DOHH2 (cell line): ENCODE data around the gene NDFIP2.

ENCODE experiments used
- H3F3A ChIP-seq: fragments of 200-600 bp; sonication (generic), shearing (Covaris generic); 2 replicates; pipeline ENCODE4 v1.6.0; 2016; ENCODE audit warnings: antibody characterized with exemption, mild to moderate bottlenecking; ENCODE audit not compliant: control insufficient read depth, insufficient read depth
- H3K27ac ChIP-seq: fragments of 200-600 bp; sonication (generic); 2 replicates; pipeline ENCODE4 v1.5.1; 2014; ENCODE audit warnings: low read depth, mild to moderate bottlenecking, low read length, moderate library complexity
- H3K27me3 ChIP-seq: fragments of 200-600 bp; sonication (generic); 2 replicates; pipeline ENCODE4 v1.6.1; 2014; ENCODE audit warnings: mild to moderate bottlenecking, low read length, mixed read lengths; ENCODE audit not compliant: control insufficient read depth
- H3K36me3 ChIP-seq: fragments of 200-600 bp; sonication (generic); 2 replicates; pipeline ENCODE4 v1.6.1; 2014; ENCODE audit warnings: mild to moderate bottlenecking, low read length, moderate library complexity, mixed read lengths; ENCODE audit not compliant: control insufficient read depth
- H3K4me1 ChIP-seq: fragments of 200-600 bp; sonication (generic); 2 replicates; pipeline ENCODE4 v1.6.1; 2014; ENCODE audit warnings: mild to moderate bottlenecking, low read length, mixed read lengths; ENCODE audit not compliant: control insufficient read depth
- H3K4me2 ChIP-seq: fragments of 200-600 bp; sonication (generic); 2 replicates; pipeline ENCODE4 v1.6.0; 2014; ENCODE audit warnings: mild to moderate bottlenecking, low read length, moderate library complexity
- H3K4me3 ChIP-seq: fragments of 200-600 bp; sonication (generic); 2 replicates; pipeline ENCODE4 v1.5.1; 2014; ENCODE audit warnings: mild to moderate bottlenecking, low read length, mixed read lengths
- H3K79me2 ChIP-seq: fragments of 200-600 bp; sonication (generic); 2 replicates; pipeline ENCODE4 v1.6.1; 2014; ENCODE audit warnings: mild to moderate bottlenecking, low read length, mixed read lengths; ENCODE audit not compliant: control insufficient read depth
- H3K9me2 ChIP-seq: fragments of 200-600 bp; sonication (generic); replicated peaks from 2 replicates; pipeline ENCODE4 v1.6.1; 2014; ENCODE audit warnings: mild to moderate bottlenecking, low read length, mixed read lengths; ENCODE audit not compliant: control insufficient read depth
- H3K9me3 ChIP-seq: fragments of 200-600 bp; sonication (generic); 2 replicates; pipeline ENCODE4 v1.6.1; 2014; ENCODE audit warnings: antibody characterized with exemption, low read length, mixed read lengths; ENCODE audit not compliant: control insufficient read depth, insufficient read depth
- H4K20me1 ChIP-seq: fragments of 200-600 bp; sonication (generic); 2 replicates; pipeline ENCODE4 v1.6.0; 2014; ENCODE audit warnings: low read depth, mild to moderate bottlenecking, antibody characterized with exemption, low read length, moderate library complexity; ENCODE audit not compliant: control insufficient read depth, insufficient read depth
- CTCF ChIP-seq: fragments of 200-600 bp; sonication (generic); IDR thresholded peaks from one replicate; pipeline ENCODE4 v1.5.1; 2014; ENCODE audit warnings: antibody characterized with exemption, mild to moderate bottlenecking, low read depth, low read length; ENCODE audit not compliant: poor library complexity, severe bottlenecking
- EZH2phosphoT487 ChIP-seq: fragments of 200-600 bp; sonication (generic); IDR thresholded peaks from 2 replicates; pipeline ENCODE4 v1.6.1; 2017; ENCODE audit warnings: borderline replicate concordance, mild to moderate bottlenecking, antibody characterized with exemption, low read length, moderate library complexity, mixed read lengths

Gene NDFIP2

DNA sequence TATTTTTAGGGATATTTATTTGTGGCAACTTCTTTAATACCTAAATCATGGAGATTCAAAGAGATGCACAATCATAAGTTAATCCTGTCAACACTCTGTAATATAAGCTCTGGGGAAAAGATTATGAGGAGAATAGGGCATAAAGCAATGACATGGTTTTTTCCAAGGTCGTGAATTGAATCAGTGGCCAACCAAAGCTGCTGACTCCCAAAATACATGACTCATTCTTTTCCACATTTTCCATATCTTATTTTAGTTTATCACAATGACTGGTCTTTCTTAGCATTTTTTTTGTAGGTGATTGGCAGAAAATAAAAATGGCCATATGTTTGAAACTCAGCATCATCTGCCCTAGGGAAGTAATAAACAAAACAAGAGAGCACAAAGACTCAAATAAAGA, 46.4 kb upstream of the NDFIP2 start:
- Histone ChIP-seq H3K27ac (no peak overlapping the region), H3K79me2 (no peaks in the 10 kb centered on the region), H3K4me3 (no peak overlapping the region), H3K36me3 (no peaks in the 10 kb centered on the region), H3F3A (no peaks in the 10 kb centered on the region), H3K4me1 (peaks cover 1% of the 10 kb centered on the region; the same call in 1 of the 2 replicates), H4K20me1 (no peaks in the 10 kb centered on the region), H3K9me2 (no peaks in the 10 kb centered on the region), H3K27me3 (no peaks in the 10 kb centered on the region), H3K9me3 (no peaks in the 10 kb centered on the region), H3K4me2 (no peak overlapping the region)
- no peak for TF ChIP-seq EZH2phosphoT487
- no peak for TF ChIP-seq CTCF

- Histone ChIP-seq H3K79me2 (no peaks in the 10 kb centered on the region), H3K4me1 (no peaks in the 10 kb centered on the region), H3K4me2 (no peak overlapping the region), H3K4me3 (no peak overlapping the region), H3K36me3 (no peaks in the 10 kb centered on the region), H3F3A (no peaks in the 10 kb centered on the region), H3K9me2 (no peaks in the 10 kb centered on the region), H4K20me1 (no peaks in the 10 kb centered on the region), H3K27me3 (no peaks in the 10 kb centered on the region), H3K9me3 (no peaks in the 10 kb centered on the region), H3K27ac (no peak overlapping the region)
- TF ChIP-seq CTCF (no peak), EZH2phosphoT487 (no peak)
Measured at GRCh38 chr13:79435561-79435990, 45.4 kb upstream of the NDFIP2 start.

DNA sequence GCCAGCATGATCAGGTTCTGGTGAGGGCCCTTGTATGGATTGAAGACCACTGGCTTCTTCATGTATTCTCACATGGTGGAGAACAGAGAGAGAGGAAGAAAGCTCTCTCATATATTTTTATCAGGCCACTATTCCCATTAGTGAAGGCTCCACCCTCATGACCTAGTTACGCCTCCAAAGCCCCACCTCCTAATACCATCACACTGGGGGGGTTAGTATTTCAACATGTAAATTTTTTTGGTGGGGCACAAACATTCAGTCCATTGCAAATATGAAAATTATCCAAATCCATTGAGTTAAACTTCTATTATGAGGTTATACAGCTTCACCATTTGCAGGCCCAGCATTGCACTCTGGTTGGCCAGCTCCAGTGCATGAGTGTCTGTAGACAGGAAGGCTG, 41.7 kb upstream of the NDFIP2 start:
- H3K4me1 ChIP-seq = no peaks in the 10 kb centered on the region
- H4K20me1 ChIP-seq = no peaks in the 10 kb centered on the region
- H3K4me3 ChIP-seq = no peak overlapping the region
- H3K4me2 ChIP-seq = no peak overlapping the region
- no peak overlapping the region for H3K27ac ChIP-seq
- H3K36me3 ChIP-seq = no peaks in the 10 kb centered on the region
- no peaks in the 10 kb centered on the region for H3K79me2 ChIP-seq
- H3F3A ChIP-seq = no peaks in the 10 kb centered on the region
- no peaks in the 10 kb centered on the region for H3K27me3 ChIP-seq
- no peaks in the 10 kb centered on the region for H3K9me3 ChIP-seq
- TF ChIP-seq CTCF (no peak), EZH2phosphoT487 (no peak)
- H3K9me2 ChIP-seq = no peaks in the 10 kb centered on the region

DNA sequence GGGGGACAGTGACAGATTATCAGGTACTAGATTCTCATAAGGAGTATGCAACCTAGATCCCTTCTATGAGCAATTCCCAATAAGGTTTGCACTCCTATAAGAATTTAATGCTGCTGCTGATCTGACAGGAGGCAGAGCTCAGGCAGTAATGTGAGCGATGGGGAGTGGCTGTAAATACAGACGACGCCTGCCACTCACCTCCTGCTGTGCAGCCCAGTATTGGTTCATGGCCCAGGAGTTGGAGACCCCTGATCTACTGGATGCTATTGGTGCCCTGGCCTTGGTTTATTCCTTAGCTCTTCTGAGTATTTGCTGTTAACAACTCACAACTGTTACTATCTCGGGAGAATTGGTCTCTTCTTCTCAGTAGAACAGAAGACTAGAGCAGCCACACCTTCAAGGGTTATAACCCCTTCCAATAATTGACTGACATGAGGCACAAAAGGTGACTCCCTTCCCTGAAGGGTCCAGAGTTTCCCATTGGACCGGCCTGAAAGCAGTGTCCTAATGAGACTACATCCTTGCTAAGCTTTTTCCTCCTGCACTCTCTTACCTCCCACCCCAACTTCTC, 39.9 kb upstream of the NDFIP2 start:
- TF ChIP-seq EZH2phosphoT487 (no peak), CTCF (no peak)
- no peak overlapping the region for H3K4me3 ChIP-seq
- H3K36me3 ChIP-seq = no peaks in the 10 kb centered on the region
- no peak overlapping the region for H3K4me2 ChIP-seq
- no peaks in the 10 kb centered on the region for H3K4me1 ChIP-seq
- no peaks in the 10 kb centered on the region for H4K20me1 ChIP-seq
- H3K9me3 ChIP-seq = no peaks in the 10 kb centered on the region
- no peak overlapping the region for H3K27ac ChIP-seq
- H3K79me2 ChIP-seq = no peaks in the 10 kb centered on the region
- H3K9me2 ChIP-seq = no peaks in the 10 kb centered on the region
- no peaks in the 10 kb centered on the region for H3K27me3 ChIP-seq
- no peaks in the 10 kb centered on the region for H3F3A ChIP-seq
